ENCODE results near the gene FXYD2.

Gene FXYD2

GRCh38 chr11:117857734-117858414 lies 33.3 kb upstream of the FXYD2 start:
- TF ChIP-seq CEBPB (IDR thresholded peaks at IDR 0.05) = no peak
- no peak for TF ChIP-seq EGR1 (IDR thresholded peaks at IDR 0.05)
- TF ChIP-seq MAX (IDR thresholded peaks at IDR 0.05) = no peak
- no peak for TF ChIP-seq NFIC (IDR thresholded peaks at IDR 0.05)
- TF ChIP-seq TAF1 (IDR thresholded peaks at IDR 0.05; ENCODE audit: low read depth) = no peak

GRCh38 chr11:117855912-117856651 lies 31.5 kb upstream of the FXYD2 start:
- TF ChIP-seq FOXM1 (IDR thresholded peaks at IDR 0.05; ENCODE audit: borderline replicate concordance, low read depth) (no peak), MAX (IDR thresholded peaks at IDR 0.05) (no peak), TEAD4 (IDR thresholded peaks at IDR 0.05) (no peak)

GRCh38 chr11:117855186-117855845 lies 30.8 kb upstream of the FXYD2 start:
- TF ChIP-seq NFIC (IDR thresholded peaks at IDR 0.05) = no peak

- TF ChIP-seq CEBPB (IDR thresholded peaks at IDR 0.05) (no peak), NFIC (IDR thresholded peaks at IDR 0.05) (no peak), FOXM1 (IDR thresholded peaks at IDR 0.05; ENCODE audit: borderline replicate concordance, low read depth) (no peak), EP300 (IDR thresholded peaks at IDR 0.05; ENCODE audit: borderline replicate concordance) (no peak), ZBTB7A (IDR thresholded peaks at IDR 0.05; ENCODE audit: low read depth) (no peak), TEAD4 (IDR thresholded peaks at IDR 0.05) (no peak), REST (IDR thresholded peaks at IDR 0.05; ENCODE audit: low read depth) (no peak), EGR1 (IDR thresholded peaks at IDR 0.05) (no peak), YY1 (IDR thresholded peaks at IDR 0.05; ENCODE audit: low read depth) (no peak), TCF12 (IDR thresholded peaks at IDR 0.05; ENCODE audit: low read depth) (no peak), CREB1 (IDR thresholded peaks at IDR 0.05; ENCODE audit: low read depth) (no peak), TAF1 (IDR thresholded peaks at IDR 0.05; ENCODE audit: low read depth) (no peak), USF1 (IDR thresholded peaks at IDR 0.05) (no peak), MAX (IDR thresholded peaks at IDR 0.05) (no peak)
Observed at GRCh38 chr11:117852309-117852708, 27.8 kb upstream of the FXYD2 start.

GRCh38 chr11:117851852-117852251 lies 27.3 kb upstream of the FXYD2 start:
- no peak for TF ChIP-seq ZBTB7A (IDR thresholded peaks at IDR 0.05; ENCODE audit: low read depth)
- no peak for TF ChIP-seq TAF1 (IDR thresholded peaks at IDR 0.05; ENCODE audit: low read depth)
- no peak for TF ChIP-seq TCF12 (IDR thresholded peaks at IDR 0.05; ENCODE audit: low read depth)
- TF ChIP-seq MAX (IDR thresholded peaks at IDR 0.05) = no peak
- no peak for TF ChIP-seq FOXM1 (IDR thresholded peaks at IDR 0.05; ENCODE audit: borderline replicate concordance, low read depth)
- TF ChIP-seq RAD21 (IDR thresholded peaks at IDR 0.05; ENCODE audit: low read depth) = no peak
- no peak for TF ChIP-seq CEBPB (IDR thresholded peaks at IDR 0.05)
- TF ChIP-seq CREB1 (IDR thresholded peaks at IDR 0.05; ENCODE audit: low read depth) = no peak
- TF ChIP-seq EGR1 (IDR thresholded peaks at IDR 0.05) = no peak
- TF ChIP-seq EP300 (IDR thresholded peaks at IDR 0.05; ENCODE audit: borderline replicate concordance) = no peak
- no peak for TF ChIP-seq REST (IDR thresholded peaks at IDR 0.05; ENCODE audit: low read depth)
- no peak for TF ChIP-seq USF1 (IDR thresholded peaks at IDR 0.05)
- TF ChIP-seq YY1 (IDR thresholded peaks at IDR 0.05; ENCODE audit: low read depth) = no peak
